GM13976 (cell line): ENCODE measurements around the gene DIP2A.
"Not testable (repeated sequence)": the region's sequence is repeated elsewhere in the genome, so short reads cannot be mapped to it uniquely, and the experiment has no call there.

ENCODE experiments used
- DNase-seq: peaks from one replicate; pipeline ENCODE4 v3.0.0; 2012; ENCODE audit warnings: low spot score
- CTCF ChIP-seq: IDR thresholded peaks from 2 replicates; pipeline ENCODE4 v1.5.1; 2012; ENCODE audit warnings: borderline replicate concordance, mild to moderate bottlenecking; ENCODE audit not compliant: insufficient read depth; ENCODE audit errors: extremely low read depth, missing control alignments, control extremely low read depth
- in situ Hi-C: fragments of 300-500 bp; cut with MboI; formaldehyde crosslinking; loops from one replicate; pipeline ENCODE4 v1.12.0; 2022; ENCODE audit warnings: low sequenced_read_pairs, mixed read lengths, inconsistent platforms; ENCODE audit not compliant: unreplicated experiment

Gene DIP2A

GRCh38 chr21:46429754-46430681 is 28.7 kb upstream of the DIP2A start:
- no peak for TF ChIP-seq CTCF
- in situ Hi-C loops: no loop called here
- DNase-seq: no peak

GRCh38 chr21:46431448-46431847 is 27.2 kb upstream of the DIP2A start:
- DNase-seq: no peak
- in situ Hi-C loops: no loop called here
- no peak for TF ChIP-seq CTCF

- in situ Hi-C loops: no loop called here
- DNase-seq: no peak
- TF ChIP-seq CTCF: no peak
Measured at GRCh38 chr21:46431884-46432488, 26.7 kb upstream of the DIP2A start.

- DNase-seq, in situ Hi-C loops: not testable (repeated sequence)
Measured at GRCh38 chr21:46433116-46433515, 25.6 kb upstream of the DIP2A start.

GRCh38 chr21:46434322-46434958 is 24.3 kb upstream of the DIP2A start:
- TF ChIP-seq CTCF: no peak
- in situ Hi-C loops: no loop called here
- DNase-seq: no peak

GRCh38 chr21:46435786-46436227 is 22.9 kb upstream of the DIP2A start:
- in situ Hi-C loops: no loop called here
- DNase-seq: no peak
- no peak for TF ChIP-seq CTCF
